Epithelial cell of esophagus (primary cell): ENCODE results near the gene BPI.
"Not testable (repeated sequence)": the region's sequence is repeated elsewhere in the genome, so short reads cannot be mapped to it uniquely, and the experiment has no call there.

Experiments
- DNase-seq: peaks from one replicate; pipeline ENCODE4 v3.0.0; 2010; ENCODE audit warnings: low read depth
- H3K4me3 ChIP-seq: 2 replicates; pipeline ENCODE4 v1.5.1; 2011; ENCODE audit warnings: mild to moderate bottlenecking, low read length, control low read depth
- CTCF ChIP-seq: IDR thresholded peaks from 2 replicates; pipeline ENCODE4 v1.5.1; 2011; ENCODE audit warnings: low read depth, mild to moderate bottlenecking, low read length, control low read depth, inconsistent platforms; ENCODE audit not compliant: insufficient read depth; ENCODE audit errors: missing control alignments

Gene BPI

GRCh38 chr20:38331814-38332213 lies 27.9 kb downstream of the BPI start:
- no peak for TF ChIP-seq CTCF
- no peak overlapping the region for H3K4me3 ChIP-seq
- DNase-seq: no peak

- no peak overlapping the region for H3K4me3 ChIP-seq
- DNase-seq: no peak
- no peak for TF ChIP-seq CTCF
These were observed 30.1 kb downstream of the BPI start for GRCh38 chr20:38334016-38334415.

GRCh38 chr20:38336726-38337125 lies 32.8 kb downstream of the BPI start:
- DNase-seq: no peak
- H3K4me3 ChIP-seq: no peak overlapping the region
- TF ChIP-seq CTCF: no peak

- peak; percentile 58 for TF ChIP-seq CTCF
- no peak overlapping the region for H3K4me3 ChIP-seq
- peak; percentile 42 for DNase-seq
These were observed 33.7 kb downstream of the BPI start for GRCh38 chr20:38337561-38338140.

GRCh38 chr20:38338849-38339520 lies 35.0 kb downstream of the BPI start:
- H3K4me3 ChIP-seq: no peak overlapping the region
- TF ChIP-seq CTCF: peak; percentile 53
- DNase-seq: peak; percentile 55

GRCh38 chr20:38339521-38339896 lies 35.6 kb downstream of the BPI start:
- not testable (repeated sequence) for H3K4me3 ChIP-seq, DNase-seq

GRCh38 chr20:38339997-38340396 lies 36.0 kb downstream of the BPI start:
- no peak for TF ChIP-seq CTCF
- H3K4me3 ChIP-seq: no peak overlapping the region
- DNase-seq: no peak
